K562 (cell line): ENCODE measurements around the gene KRT38. TPM values are rescaled to one million over a fixed set of nuclear protein-coding genes. Genes with fewer than 3 reads are reported as not detected.

Experiments used
- ARID1B ChIP-seq: fragments of 450-650 bp; IDR thresholded peaks from 2 replicates; pipeline ENCODE4 v1.6.1; 2016; ENCODE audit warnings: antibody characterized with exemption, mild to moderate bottlenecking, inconsistent platforms
- JUN ChIP-seq, 2 experiments: sonication (generic) in 1 of 2; formaldehyde crosslinking in 1 of 2; IDR thresholded peaks; 2 replicates each; pipeline versions ENCODE4 v1.6.1 to v1.8.0; 2012 to 2022; ENCODE audit warnings: borderline replicate concordance in 2 of 2, mild to moderate bottlenecking in 2 of 2, improper control_type of control experiment in 1 of 2, low read depth in 1 of 2, low read length in 1 of 2, missing genetic modification reagents in 1 of 2
- LCOR ChIP-seq: sonication (generic); formaldehyde crosslinking; IDR thresholded peaks from 2 replicates; pipeline ENCODE4 v1.8.0; 2022; ENCODE audit warnings: mild to moderate bottlenecking, missing genetic modification reagents
- ZNF217 ChIP-seq: sonication (generic); formaldehyde crosslinking; IDR thresholded peaks from 2 replicates; pipeline ENCODE4 v1.8.0; 2022; ENCODE audit warnings: mild to moderate bottlenecking, missing genetic modification reagents
- polyA plus RNA-seq, 8 experiments: library from polyadenylated mRNA; depleted of rRNA in 4 of 8; stranded (reverse) in 5 of 8; unstranded in 3 of 8; fragments of >200 nt; fragmentation: Nextera tagmentation in 2 of 8; fragmentation: Illumina TruSeq in 1 of 8; extraction: Ambion mirVana in 2 of 8; extraction: Trizol in 1 of 8; gene quantifications; 2 replicates each; pipeline versions ENCODE4 v1.2.1 to v1.2.3, GENCODE V29; 2011 to 2014; ENCODE audit warnings: inconsistent platforms in 1 of 8, missing spikeins in 1 of 8
- total RNA-seq, 7 experiments: library from RNA; depleted of rRNA in 6 of 7; stranded (reverse); fragments of >200 nt in 6 of 7; fragmentation: Illumina TruSeq in 2 of 7; extraction: Trizol in 2 of 7; gene quantifications; 2 replicates each; pipeline versions ENCODE4 v1.2.1 to v1.2.3, GENCODE V29; 2011 to 2021; ENCODE audit warnings: low replicate concordance in 1 of 7
- TF ChIP-seq, protein P1 (sequence below), 2 experiments: fragments of 450-650 bp; IDR thresholded peaks; 2 replicates each; pipeline ENCODE4 v1.6.1; 2016; ENCODE audit warnings: mild to moderate bottlenecking in 2 of 2, borderline replicate concordance in 1 of 2, low read depth in 1 of 2, moderate library complexity in 1 of 2

The KRT38 gene
- total and polyA plus RNA-seq, 9 of the 15 experiments (the other 6 are each of a cell fraction or from before 2014, with no cell fraction given) = not detected

DNA sequence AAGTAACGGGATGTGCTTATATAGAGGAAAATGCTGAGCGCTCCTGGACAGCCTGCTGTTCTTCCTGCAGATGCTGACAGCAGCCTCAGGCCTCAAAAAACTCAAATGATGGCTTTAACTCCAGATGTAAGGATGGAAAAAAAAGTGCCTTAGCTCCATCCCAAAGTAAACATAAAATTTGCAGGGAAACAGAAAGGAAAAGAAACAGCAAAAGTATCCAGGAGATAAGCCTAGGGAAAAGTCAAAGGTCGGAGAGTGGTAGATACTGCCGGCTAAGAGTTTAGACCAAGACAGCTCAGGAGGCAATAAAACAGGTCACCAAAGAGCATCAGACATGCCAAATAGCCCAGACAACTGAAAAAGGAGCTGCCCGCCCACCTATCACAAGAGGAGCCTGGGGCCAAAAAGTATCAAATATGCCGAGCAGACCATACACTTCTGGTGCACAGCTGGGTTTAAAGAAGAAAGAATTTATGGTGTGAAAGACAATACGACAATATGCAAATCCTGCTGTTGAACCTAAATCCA lies 50.3 kb downstream of the KRT38 start (continued):
- TF ChIP-seq, protein P1, sequence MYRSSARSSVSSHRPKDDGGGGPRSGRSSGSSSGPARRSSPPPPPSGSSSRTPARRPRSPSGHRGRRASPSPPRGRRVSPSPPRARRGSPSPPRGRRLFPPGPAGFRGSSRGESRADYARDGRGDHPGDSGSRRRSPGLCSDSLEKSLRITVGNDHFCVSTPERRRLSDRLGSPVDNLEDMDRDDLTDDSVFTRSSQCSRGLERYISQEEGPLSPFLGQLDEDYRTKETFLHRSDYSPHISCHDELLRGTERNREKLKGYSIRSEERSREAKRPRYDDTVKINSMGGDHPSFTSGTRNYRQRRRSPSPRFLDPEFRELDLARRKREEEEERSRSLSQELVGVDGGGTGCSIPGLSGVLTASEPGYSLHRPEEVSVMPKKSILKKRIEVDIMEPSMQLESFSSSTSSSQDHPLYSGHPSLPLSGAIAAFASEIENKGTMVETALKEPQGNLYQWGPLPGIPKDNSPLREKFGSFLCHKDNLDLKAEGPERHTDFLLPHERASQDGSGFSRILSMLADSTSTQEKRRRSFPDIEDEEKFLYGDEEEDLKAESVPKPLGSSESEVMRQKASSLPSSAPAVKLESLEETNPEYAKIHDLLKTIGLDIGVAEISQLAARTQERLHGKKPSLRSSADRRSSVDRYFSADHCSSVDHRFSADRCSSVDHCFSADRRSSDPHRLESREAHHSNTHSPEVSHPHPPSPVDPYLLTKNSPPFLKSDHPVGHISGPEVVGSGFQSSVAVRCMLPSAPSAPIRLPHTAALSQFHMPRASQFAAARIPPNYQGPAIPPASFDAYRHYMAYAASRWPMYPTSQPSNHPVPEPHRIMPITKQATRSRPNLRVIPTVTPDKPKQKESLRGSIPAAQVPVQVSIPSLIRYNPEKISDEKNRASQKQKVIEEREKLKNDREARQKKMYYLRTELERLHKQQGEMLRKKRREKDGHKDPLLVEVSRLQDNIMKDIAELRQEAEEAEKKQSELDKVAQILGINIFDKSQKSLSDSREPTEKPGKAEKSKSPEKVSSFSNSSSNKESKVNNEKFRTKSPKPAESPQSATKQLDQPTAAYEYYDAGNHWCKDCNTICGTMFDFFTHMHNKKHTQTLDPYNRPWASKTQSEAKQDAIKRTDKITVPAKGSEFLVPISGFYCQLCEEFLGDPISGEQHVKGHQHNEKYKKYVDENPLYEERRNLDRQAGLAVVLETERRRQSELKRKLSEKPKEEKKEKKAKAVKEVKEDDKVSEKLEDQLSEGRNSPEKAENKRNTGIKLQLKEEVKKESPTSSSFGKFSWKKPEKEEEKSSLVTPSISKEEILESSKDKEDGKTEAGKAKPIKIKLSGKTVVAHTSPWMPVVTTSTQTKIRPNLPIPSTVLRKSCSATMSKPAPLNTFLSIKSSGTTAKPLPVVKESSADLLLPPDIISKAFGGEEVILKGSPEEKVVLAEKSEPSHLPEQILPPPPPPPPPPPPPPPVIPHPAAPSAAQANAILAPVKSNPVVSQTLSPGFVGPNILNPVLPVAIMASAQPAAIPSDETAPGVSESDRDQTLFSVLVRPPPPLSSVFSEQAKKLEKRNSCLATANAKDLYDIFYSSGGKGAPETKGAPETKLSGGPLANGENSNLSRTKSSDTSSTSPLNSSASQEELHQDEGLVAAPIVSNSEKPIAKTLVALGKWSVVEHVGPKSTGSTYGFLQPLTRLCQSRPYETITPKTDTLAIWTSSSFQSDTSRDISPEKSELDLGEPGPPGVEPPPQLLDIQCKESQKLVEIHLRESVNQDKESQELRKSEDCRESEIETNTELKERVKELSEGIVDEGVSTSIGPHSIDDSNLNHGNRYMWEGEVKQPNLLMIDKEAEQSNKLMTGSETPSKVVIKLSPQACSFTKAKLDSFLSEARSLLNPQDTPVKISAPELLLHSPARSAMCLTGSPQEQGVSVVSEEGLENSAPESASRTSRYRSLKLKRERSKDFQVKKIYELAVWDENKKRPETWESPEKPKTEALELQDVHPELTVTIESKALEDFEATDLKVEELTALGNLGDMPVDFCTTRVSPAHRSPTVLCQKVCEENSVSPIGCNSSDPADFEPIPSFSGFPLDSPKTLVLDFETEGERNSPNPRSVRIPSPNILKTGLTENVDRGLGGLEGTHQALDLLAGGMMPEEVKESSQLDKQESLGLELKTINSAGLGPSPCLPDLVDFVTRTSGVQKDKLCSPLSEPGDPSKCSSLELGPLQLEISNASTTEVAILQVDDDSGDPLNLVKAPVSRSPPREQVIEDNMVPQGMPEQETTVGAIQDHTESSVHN (IDR thresholded peaks at IDR 0.05; ENCODE audit: borderline replicate concordance in 1 of 2, low read depth in 1 of 2) = no peak
- no peak for TF ChIP-seq ZNF217 (CRISPR knock-in tag)
- no peak for TF ChIP-seq ARID1B
- no peak for TF ChIP-seq LCOR (CRISPR knock-in tag)
- no peak for TF ChIP-seq JUN (IDR thresholded peaks at IDR 0.05; ENCODE audit: borderline replicate concordance, low read depth, low read length)
- TF ChIP-seq JUN (CRISPR knock-in tag; IDR thresholded peaks at IDR 0.05; ENCODE audit: borderline replicate concordance) = no peak
